IMR-90 (cell line): Measurements from ENCODE around the gene SLN. TPM values are rescaled to one million over a fixed set of nuclear protein-coding genes. Genes with fewer than 3 reads are reported as not detected.

Experiments
- ATAC-seq: fragments of 200-7000 bp; cut with Tn5 transposase; 2 replicates; pipeline ENCODE4 v1.9.1; 2020; ENCODE audit warnings: low read depth, mild to moderate bottlenecking, moderate library complexity
- BruUV-seq: library from RNA; stranded (reverse); fragments of 400-500 nt; replicated peaks from 2 replicates; lab custom pipeline; 2021; lab: Mats Ljungman, UMichigan
- CTCF ChIA-PET: fragments of 300-600 bp; formaldehyde crosslinking; extraction: SDS; loops from one replicate; lab custom pipeline; 2021; ENCODE audit warnings: antibody characterized with exemption; lab: Yijun Ruan, JAX
- POLR2A ChIA-PET: fragments of 300-600 bp; sonication (Branson Sonifier 250); formaldehyde crosslinking; loops from one replicate; lab custom pipeline; 2022; ENCODE audit warnings: antibody characterized with exemption; ENCODE audit not compliant: unreplicated experiment; lab: Charles Lee
- DNase-seq: peaks from one replicate; pipeline ENCODE4 v3.0.0; 2013
- H2AFZ ChIP-seq: replicated peaks from 2 replicates; pipeline ENCODE3; 2013; ENCODE audit warnings: low read length, mild to moderate bottlenecking; ENCODE audit not compliant: poor library complexity
- H2AK5ac ChIP-seq: 2 replicates; pipeline ENCODE4 v1.6.1; 2013; ENCODE audit warnings: low read depth, low read length, inconsistent platforms
- H2AK9ac ChIP-seq: replicated peaks from 2 replicates; pipeline ENCODE3; 2013; ENCODE audit warnings: mild to moderate bottlenecking, low read depth, low read length, moderate library complexity; ENCODE audit not compliant: poor library complexity
- H2BK120ac ChIP-seq: 2 replicates; pipeline ENCODE4 v1.6.1; 2013; ENCODE audit warnings: low read depth, low read length, inconsistent platforms
- H2BK15ac ChIP-seq: 3 replicates; pipeline ENCODE4 v1.6.1; 2013; ENCODE audit warnings: low read depth, low read length, inconsistent platforms
- H2BK20ac ChIP-seq: 2 replicates; pipeline ENCODE4 v1.6.1; 2013; ENCODE audit warnings: low read depth, mild to moderate bottlenecking, inconsistent platforms, low read length, moderate library complexity
- H2BK5ac ChIP-seq: 2 replicates; pipeline ENCODE4 v1.6.1; 2013; ENCODE audit warnings: mild to moderate bottlenecking, low read depth, low read length, inconsistent platforms; ENCODE audit not compliant: poor library complexity, severe bottlenecking
- H3K14ac ChIP-seq: replicated peaks from 2 replicates; pipeline ENCODE4 v1.6.1; 2013; ENCODE audit warnings: low read depth, low read length, inconsistent platforms
- H3K18ac ChIP-seq: 2 replicates; pipeline ENCODE4 v1.6.1; 2013; ENCODE audit warnings: low read depth, low read length, control low read depth
- H3K23ac ChIP-seq: 2 replicates; pipeline ENCODE4 v1.6.1; 2013; ENCODE audit warnings: low read depth, low read length, inconsistent platforms
- H3K27ac ChIP-seq: 2 replicates; pipeline ENCODE4 v1.5.1; 2013; ENCODE audit warnings: mild to moderate bottlenecking, control low read depth, low read length; ENCODE audit not compliant: insufficient read depth
- H3K27me3 ChIP-seq: 2 replicates; pipeline ENCODE4 v1.6.1; 2013; ENCODE audit warnings: low read length; ENCODE audit not compliant: control insufficient read depth, insufficient read depth
- H3K36me3 ChIP-seq: 2 replicates; pipeline ENCODE4 v1.6.1; 2013; ENCODE audit warnings: low read length, mixed read lengths; ENCODE audit not compliant: control insufficient read depth, insufficient read depth
- H3K4ac ChIP-seq: 2 replicates; pipeline ENCODE4 v1.6.1; 2013; ENCODE audit warnings: low read depth, low read length, inconsistent platforms
- H3K4me1 ChIP-seq: 2 replicates; pipeline ENCODE4 v1.6.1; 2013; ENCODE audit warnings: low read length, mixed read lengths; ENCODE audit not compliant: control insufficient read depth, insufficient read depth
- H3K4me2 ChIP-seq: 2 replicates; pipeline ENCODE4 v1.6.1; 2013; ENCODE audit warnings: low read depth, mild to moderate bottlenecking, control low read depth, low read length, moderate library complexity
- H3K4me3 ChIP-seq: 2 replicates; pipeline ENCODE4 v1.5.1; 2013; ENCODE audit warnings: low read depth, mild to moderate bottlenecking, control low read depth, low read length, moderate library complexity; ENCODE audit not compliant: insufficient read depth
- H3K56ac ChIP-seq: 2 replicates; pipeline ENCODE4 v1.6.1; 2013; ENCODE audit warnings: low read length, inconsistent platforms; ENCODE audit not compliant: insufficient read depth; ENCODE audit errors: extremely low read depth
- H3K79me1 ChIP-seq, 2 experiments: 2 replicates each; pipeline ENCODE4 v1.6.1; 2013; ENCODE audit warnings: low read length in 2 of 2, inconsistent platforms in 1 of 2, low read depth in 1 of 2
- H3K9ac ChIP-seq: 2 replicates; pipeline ENCODE4 v1.6.1; 2013; ENCODE audit warnings: low read depth, low read length, control low read depth
- H3K9me1 ChIP-seq: 2 replicates; pipeline ENCODE4 v1.6.1; 2013; ENCODE audit warnings: low read length, inconsistent platforms; ENCODE audit not compliant: insufficient read depth
- H3K9me3 ChIP-seq: 2 replicates; pipeline ENCODE4 v1.6.1; 2013; ENCODE audit warnings: low read length; ENCODE audit not compliant: control insufficient read depth, insufficient read depth
- H4K20me1 ChIP-seq: 2 replicates; pipeline ENCODE4 v1.6.1; 2013; ENCODE audit warnings: low read length, inconsistent platforms; ENCODE audit not compliant: insufficient read depth
- H4K5ac ChIP-seq: 2 replicates; pipeline ENCODE4 v1.6.1; 2013; ENCODE audit warnings: mild to moderate bottlenecking, low read depth, low read length, control low read depth
- H4K8ac ChIP-seq, 2 experiments: 2 replicates each; pipeline ENCODE4 v1.6.1; 2013; ENCODE audit warnings: low read depth in 2 of 2, low read length in 2 of 2, control low read depth in 1 of 2, inconsistent platforms in 1 of 2
- H4K91ac ChIP-seq: 2 replicates; pipeline ENCODE4 v1.6.1; 2013; ENCODE audit warnings: low read depth, low read length, inconsistent platforms; ENCODE audit not compliant: insufficient read depth
- BHLHE40 ChIP-seq: fragments of 150-350 bp; IDR thresholded peaks from 2 replicates; pipeline ENCODE4 v1.6.1; 2016; ENCODE audit warnings: mild to moderate bottlenecking, low read depth, low read length
- CEBPB ChIP-seq: IDR thresholded peaks from 2 replicates; pipeline ENCODE4 v1.6.1; 2012; ENCODE audit warnings: low read depth, low read length, improper control_type of control experiment
- CHD1 ChIP-seq: IDR thresholded peaks from 2 replicates; pipeline ENCODE4 v1.6.1; 2012; ENCODE audit warnings: low read depth, low read length, improper control_type of control experiment
- CTCF ChIP-seq: conservative IDR thresholded peaks from 2 replicates; pipeline ENCODE4 v1.5.1; 2012; ENCODE audit warnings: mild to moderate bottlenecking, low read depth, low read length, improper control_type of control experiment
- ELK1 ChIP-seq: fragments of 150-350 bp; IDR thresholded peaks from 2 replicates; pipeline ENCODE4 v1.6.1; 2016; ENCODE audit warnings: low read depth, mild to moderate bottlenecking, low read length, moderate library complexity, borderline replicate concordance
- FOS ChIP-seq: fragments of 150-350 bp; IDR thresholded peaks from 2 replicates; pipeline ENCODE4 v1.6.1; 2016; ENCODE audit warnings: low read depth, low read length
- MAFK ChIP-seq: IDR thresholded peaks from 2 replicates; pipeline ENCODE4 v1.6.1; 2012; ENCODE audit warnings: low read depth, low read length, improper control_type of control experiment
- MAZ ChIP-seq: IDR thresholded peaks from 2 replicates; pipeline ENCODE4 v1.6.1; 2012; ENCODE audit warnings: low read depth, mild to moderate bottlenecking, low read length, improper control_type of control experiment, moderate library complexity, borderline replicate concordance
- MXI1 ChIP-seq: IDR thresholded peaks from 2 replicates; pipeline ENCODE4 v1.6.1; 2012; ENCODE audit warnings: low read depth, mild to moderate bottlenecking, low read length, moderate library complexity, borderline replicate concordance
- NFE2L2 ChIP-seq: fragments of 150-350 bp; IDR thresholded peaks from 2 replicates; pipeline ENCODE4 v1.6.1; 2016; ENCODE audit warnings: low read depth, mild to moderate bottlenecking, low read length
- POLR2A ChIP-seq: IDR thresholded peaks from 2 replicates; pipeline ENCODE4 v1.6.1; 2012; ENCODE audit warnings: mild to moderate bottlenecking, low read depth, low read length
- RAD21 ChIP-seq: IDR thresholded peaks from 2 replicates; pipeline ENCODE4 v1.6.1; 2012; ENCODE audit warnings: low read length, improper control_type of control experiment
- RCOR1 ChIP-seq: IDR thresholded peaks from 2 replicates; pipeline ENCODE4 v1.6.1; 2012; ENCODE audit warnings: mild to moderate bottlenecking, low read length, improper control_type of control experiment; ENCODE audit not compliant: insufficient replicate concordance
- RFX5 ChIP-seq: IDR thresholded peaks from 2 replicates; pipeline ENCODE4 v1.8.0; 2012; ENCODE audit warnings: low read depth, mild to moderate bottlenecking, low read length, moderate library complexity
- SMC3 ChIP-seq: fragments of 150-350 bp; IDR thresholded peaks from 2 replicates; pipeline ENCODE4 v1.6.1; 2016; ENCODE audit warnings: low read depth, mild to moderate bottlenecking, antibody characterized with exemption, low read length, moderate library complexity
- USF2 ChIP-seq: fragments of 150-350 bp; IDR thresholded peaks from 2 replicates; pipeline ENCODE4 v1.6.1; 2017; ENCODE audit warnings: mild to moderate bottlenecking, antibody characterized with exemption, low read length, low read depth
- WGBS, 2 experiments: methylation state at CpG; one replicate each; pipeline versions ENCODE4 v1.1.5 to v1.1.7; 2013; ENCODE audit warnings: missing lambda C conversion rate in 2 of 2; ENCODE audit not compliant: insufficient read length in 1 of 2; ENCODE audit errors: extremely low coverage in 2 of 2; 5-methylcytosine and 5-hydroxymethylcytosine counted together
- dilution Hi-C: fragments of 300-500 bp; cut with HindIII; formaldehyde crosslinking; loops from one replicate; pipeline ENCODE4 v1.14.3; 2018; ENCODE audit warnings: low sequenced_read_pairs; ENCODE audit not compliant: unreplicated experiment
- in situ Hi-C: fragments of 300-500 bp; cut with MboI; formaldehyde crosslinking; loops from 3 replicates; pipeline ENCODE4 v1.14.3; 2019; ENCODE audit warnings: low sequenced_read_pairs, inconsistent platforms, mixed read lengths
- intact Hi-C: fragments of 100-400 bp; cut with micrococcal nuclease; formaldehyde crosslinking; loops from 2 replicates; pipeline ENCODE4 v1.10.0; 2022
- polyA plus RNA-seq, 3 experiments: library from polyadenylated mRNA; depleted of rRNA; stranded (reverse); fragments of >200 nt; gene quantifications; 2 replicates each; pipeline ENCODE4 v1.2.3, GENCODE V29; 2012; ENCODE audit warnings: low replicate concordance in 1 of 3
- total RNA-seq: library from RNA; depleted of rRNA; stranded (reverse); fragments of >200 nt; gene quantifications from 2 replicates; pipeline ENCODE4 v1.2.3, GENCODE V29; 2012

Gene SLN
- total and polyA plus RNA-seq, 2 of the 4 experiments (the other 2 are of a cell fraction): not detected

GRCh38 chr11:107677924-107678631 is 33.8 kb downstream of the SLN start:
- BruUV-seq: no TSS peak
- DNase-seq (no peak), ATAC-seq (no peak)
- Histone ChIP-seq H3K23ac (no peak overlapping the region), H3K4me1 (no peaks in the 10 kb centered on the region), H3K56ac (no peak overlapping the region), H2BK20ac (no peak overlapping the region), H2AK9ac (no peak overlapping the region), H2BK5ac (no peak overlapping the region), H2AK5ac (no peak overlapping the region), H3K27ac (no peak overlapping the region), H2BK15ac (no peak overlapping the region), H3K9me3 (no peaks in the 10 kb centered on the region), H3K9me1 (no peaks in the 10 kb centered on the region), H3K18ac (no peak overlapping the region), H3K4ac (no peak overlapping the region), H4K8ac (no peak overlapping the region), H3K9ac (no peak overlapping the region), H2BK120ac (no peak overlapping the region), H4K20me1 (no peaks in the 10 kb centered on the region), H3K27me3 (peaks cover 14% of the 10 kb centered on the region), H3K4me3 (no peak overlapping the region), H3K14ac (no peak overlapping the region), H3K4me2 (no peak overlapping the region), H4K91ac (no peak overlapping the region), H4K5ac (no peak overlapping the region), H3K36me3 (no peaks in the 10 kb centered on the region), H3K79me1 (no peaks in the 10 kb centered on the region), H2AFZ (no peak overlapping the region)
- TF ChIP-seq RAD21 (no peak), FOS (no peak), POLR2A (no peak), MXI1 (no peak), RCOR1 (no peak), ELK1 (no peak), CEBPB (no peak), USF2 (no peak), SMC3 (no peak), CTCF (no peak), MAZ (no peak), MAFK (no peak), NFE2L2 (no peak), CHD1 (no peak), RFX5 (no peak), BHLHE40 (no peak)
- WGBS, 2 experiments: no CpG with 5 or more reads among the region's 7 CpGs
- dilution Hi-C loops: no loop called here
- in situ Hi-C loops: no loop called here
- POLR2A ChIA-PET: no interaction called here
- CTCF ChIA-PET: no interaction called here
- intact Hi-C loops: no loop called here
